Neuron (in vitro differentiated cells): ENCODE data around the gene GRID1.

Experiments used
- H2AFZ ChIP-seq: one replicate; pipeline ENCODE4 v1.6.1; 2013; ENCODE audit warnings: low read depth, mild to moderate bottlenecking, inconsistent platforms, low read length, moderate library complexity
- H3K27me3 ChIP-seq: one replicate; pipeline ENCODE4 v1.6.1; 2013; ENCODE audit warnings: low read length; ENCODE audit not compliant: insufficient read depth
- H3K36me3 ChIP-seq: one replicate; pipeline ENCODE4 v1.6.1; 2013; ENCODE audit warnings: low read length; ENCODE audit not compliant: insufficient read depth
- H3K4me1 ChIP-seq: one replicate; pipeline ENCODE4 v1.6.1; 2013; ENCODE audit warnings: low read length; ENCODE audit not compliant: insufficient read depth
- H3K4me3 ChIP-seq: 2 replicates; pipeline ENCODE4 v1.5.1; 2013; ENCODE audit warnings: mild to moderate bottlenecking, low read length, moderate library complexity
- H3K9me3 ChIP-seq: one replicate; pipeline ENCODE4 v1.6.1; 2013; ENCODE audit warnings: low read length

Gene GRID1

DNA sequence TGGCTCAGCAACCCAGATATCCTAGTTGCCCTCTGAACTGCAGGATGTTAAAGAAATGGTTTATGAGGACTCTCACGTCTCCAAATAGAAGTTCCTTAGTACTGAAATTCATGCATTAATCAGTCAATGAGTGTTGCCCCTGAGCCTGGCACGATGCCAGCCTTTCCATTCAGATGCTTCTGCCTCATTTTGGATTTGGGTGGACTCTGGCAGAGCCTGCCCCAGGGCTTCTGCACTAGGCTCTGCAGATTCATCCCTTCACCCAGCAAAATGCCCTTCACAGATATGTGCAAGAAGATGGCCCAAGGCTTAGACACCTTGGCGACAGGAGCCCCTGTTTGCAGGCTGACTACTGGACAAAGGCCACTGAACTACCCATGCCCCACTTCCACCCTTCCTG, 747.8 kb downstream of the GRID1 start:
- H3K4me1 ChIP-seq = no peaks in the 10 kb centered on the region
- no peak overlapping the region for H3K4me3 ChIP-seq
- no peak overlapping the region for H2AFZ ChIP-seq

DNA sequence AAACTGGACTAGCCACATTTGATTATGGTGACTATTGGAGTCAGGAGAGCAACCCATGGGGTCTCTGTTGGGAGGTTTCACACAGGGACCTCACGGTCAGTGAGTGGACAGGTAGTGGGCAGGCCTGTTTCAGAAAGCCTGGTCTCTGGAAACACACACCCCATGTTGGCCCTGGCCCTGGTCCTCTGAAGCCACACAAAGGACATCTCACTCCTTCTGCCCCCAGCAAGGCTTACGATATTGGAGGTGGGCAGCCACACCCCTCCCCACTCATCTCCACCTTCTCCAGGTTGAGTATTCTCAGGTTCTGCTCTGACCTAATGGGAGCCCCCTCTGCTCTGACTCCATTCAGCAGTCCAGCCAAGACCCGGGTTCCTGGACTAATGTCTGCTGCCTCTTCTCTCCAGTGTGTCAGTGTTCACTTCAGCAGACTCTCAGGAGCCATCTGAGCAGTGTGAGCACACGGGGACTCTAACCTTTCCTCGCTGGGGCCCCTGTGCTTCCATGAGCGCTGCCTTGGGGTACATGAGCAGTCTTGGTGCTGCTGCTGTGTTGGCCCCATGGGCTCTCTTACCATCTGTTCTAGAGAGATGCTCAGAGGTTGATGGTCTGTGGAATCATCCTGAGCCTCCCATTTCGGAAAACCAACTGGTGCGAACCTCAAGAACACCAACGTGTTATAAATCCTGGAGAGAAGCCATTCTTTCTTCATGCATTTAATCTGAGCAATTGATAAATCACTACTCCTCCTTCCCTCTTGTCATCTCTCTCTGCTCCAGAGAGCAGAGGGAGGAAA, 748.6 kb downstream of the GRID1 start:
- H3K4me3 ChIP-seq = no peak overlapping the region
- H3K4me1 ChIP-seq = no peaks in the 10 kb centered on the region
- H3K9me3 ChIP-seq = no peaks in the 10 kb centered on the region
- no peaks in the 10 kb centered on the region for H3K27me3 ChIP-seq
- H3K36me3 ChIP-seq = no peaks in the 10 kb centered on the region
- no peak overlapping the region for H2AFZ ChIP-seq

More for the DNA sequence above, 747.8 kb downstream of the GRID1 start:
- H3K9me3 ChIP-seq = no peaks in the 10 kb centered on the region
- H3K36me3 ChIP-seq = no peaks in the 10 kb centered on the region
- no peaks in the 10 kb centered on the region for H3K27me3 ChIP-seq

DNA sequence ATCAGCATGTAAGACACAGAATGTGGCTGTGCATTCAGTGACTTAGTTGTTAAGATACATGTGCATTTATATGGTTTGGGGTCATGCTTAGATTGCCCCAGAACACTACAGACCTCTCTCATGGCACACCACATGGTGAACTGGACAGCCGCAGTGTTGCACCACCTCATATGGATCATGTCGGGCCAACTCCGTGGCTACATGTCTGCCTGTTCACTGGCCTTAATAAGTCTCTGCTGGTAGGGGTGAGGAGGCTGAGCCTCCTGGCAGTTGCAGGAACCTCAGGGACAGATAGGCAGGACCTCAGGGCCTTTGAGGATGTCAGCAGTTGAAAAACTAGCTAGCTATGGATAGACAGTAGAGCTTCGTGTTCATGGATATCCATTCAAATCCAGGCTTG, 751.0 kb downstream of the GRID1 start:
- Histone ChIP-seq H3K36me3 (no peaks in the 10 kb centered on the region), H3K27me3 (no peaks in the 10 kb centered on the region)

DNA sequence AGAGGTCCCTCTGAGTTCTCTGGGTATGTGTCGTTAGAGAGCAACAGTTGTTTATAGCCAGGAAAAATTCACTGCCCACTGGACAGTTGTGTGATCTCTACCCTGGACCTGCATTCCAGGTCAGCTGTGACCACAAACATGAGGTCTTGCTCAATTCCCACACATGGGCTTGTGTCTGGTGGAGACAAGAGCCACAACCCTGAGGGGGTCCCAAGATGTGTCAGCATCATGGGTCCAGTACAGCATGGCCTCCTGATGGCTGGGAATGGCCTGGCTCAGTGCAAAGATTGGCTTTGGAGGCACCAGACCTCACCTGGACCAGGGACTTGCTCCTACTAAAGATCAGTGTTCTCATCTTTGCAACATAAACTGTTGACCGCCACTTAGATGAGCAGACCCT, 751.6 kb downstream of the GRID1 start:
- Histone ChIP-seq H3K4me3 (no peak overlapping the region), H3K4me1 (no peaks in the 10 kb centered on the region), H3K36me3 (no peaks in the 10 kb centered on the region), H3K27me3 (no peaks in the 10 kb centered on the region), H3K9me3 (no peaks in the 10 kb centered on the region), H2AFZ (no peak overlapping the region)

More for the DNA sequence above, 751.0 kb downstream of the GRID1 start:
- H2AFZ ChIP-seq = no peak overlapping the region
- no peaks in the 10 kb centered on the region for H3K9me3 ChIP-seq
- no peaks in the 10 kb centered on the region for H3K4me1 ChIP-seq
- no peak overlapping the region for H3K4me3 ChIP-seq

DNA sequence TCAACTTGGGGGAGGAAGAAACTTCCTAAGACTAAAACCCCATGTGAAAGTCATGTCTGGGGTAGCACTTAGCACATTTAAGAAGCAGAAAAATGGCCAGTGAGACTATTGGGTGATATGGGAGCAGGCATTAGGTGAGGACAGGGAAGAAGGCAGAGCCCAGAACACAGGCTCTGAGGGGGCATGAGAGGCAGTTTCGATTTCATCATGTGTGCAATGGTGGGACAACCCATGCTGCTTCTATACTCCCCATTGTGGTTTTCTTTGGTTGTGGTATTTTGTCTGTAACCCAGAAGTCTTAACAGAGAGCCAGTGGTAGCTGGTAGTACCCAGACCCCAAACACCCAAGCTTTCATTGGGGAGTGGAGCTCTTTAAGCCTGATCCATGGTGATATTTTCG, 752.0 kb downstream of the GRID1 start:
- Histone ChIP-seq H3K4me3 (no peak overlapping the region), H3K36me3 (no peaks in the 10 kb centered on the region), H3K4me1 (no peaks in the 10 kb centered on the region), H3K9me3 (no peaks in the 10 kb centered on the region), H3K27me3 (no peaks in the 10 kb centered on the region), H2AFZ (no peak overlapping the region)

DNA sequence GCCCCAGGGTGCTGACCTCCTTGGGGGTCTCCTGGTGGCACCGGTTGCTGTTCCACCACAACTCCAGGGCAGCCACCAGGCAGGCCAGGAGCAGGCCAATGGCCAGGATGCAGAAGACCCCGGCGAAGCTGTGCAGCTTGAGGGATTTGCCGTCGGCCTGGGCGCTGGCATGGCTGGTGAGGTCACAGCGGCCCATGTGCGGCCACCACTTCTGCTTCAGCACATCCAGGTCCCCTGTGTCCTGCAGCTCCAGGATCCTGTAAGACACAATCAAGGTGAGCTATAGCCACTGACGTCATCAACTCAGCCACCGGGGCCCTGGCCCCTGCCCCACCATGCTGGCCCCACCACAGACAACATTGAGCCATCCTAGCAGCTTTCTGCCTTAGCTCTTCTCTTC, 753.2 kb downstream of the GRID1 start:
- Histone ChIP-seq H3K27me3 (no peaks in the 10 kb centered on the region), H3K4me1 (no peaks in the 10 kb centered on the region), H3K4me3 (no peak overlapping the region)

DNA sequence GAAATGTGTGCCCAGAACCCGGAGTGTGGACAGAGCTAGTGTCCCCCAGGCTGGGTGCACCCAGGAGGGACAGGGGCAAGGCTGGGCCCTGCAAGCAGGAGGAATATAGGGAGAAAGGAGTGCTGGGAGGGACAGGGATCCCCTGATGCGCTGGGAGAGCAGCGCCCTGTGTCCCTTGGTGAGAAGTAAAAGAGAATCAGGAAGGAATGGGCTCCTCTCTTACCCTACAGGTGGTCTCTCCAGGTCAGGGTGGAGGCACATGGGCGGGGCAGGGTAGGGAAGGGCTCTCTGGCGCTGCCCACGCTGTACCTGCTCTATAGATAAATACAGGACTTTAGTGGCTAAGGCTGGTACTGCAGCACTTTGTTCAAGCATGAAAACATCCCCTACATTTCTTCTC, 753.8 kb downstream of the GRID1 start:
- H3K4me3 ChIP-seq = no peak overlapping the region
- H3K27me3 ChIP-seq = no peaks in the 10 kb centered on the region
- H2AFZ ChIP-seq = no peak overlapping the region
- no peaks in the 10 kb centered on the region for H3K4me1 ChIP-seq
- H3K36me3 ChIP-seq = no peaks in the 10 kb centered on the region
- no peaks in the 10 kb centered on the region for H3K9me3 ChIP-seq

More for the DNA sequence above, 753.2 kb downstream of the GRID1 start:
- H3K36me3 ChIP-seq = no peaks in the 10 kb centered on the region
- H2AFZ ChIP-seq = no peak overlapping the region
- no peaks in the 10 kb centered on the region for H3K9me3 ChIP-seq

DNA sequence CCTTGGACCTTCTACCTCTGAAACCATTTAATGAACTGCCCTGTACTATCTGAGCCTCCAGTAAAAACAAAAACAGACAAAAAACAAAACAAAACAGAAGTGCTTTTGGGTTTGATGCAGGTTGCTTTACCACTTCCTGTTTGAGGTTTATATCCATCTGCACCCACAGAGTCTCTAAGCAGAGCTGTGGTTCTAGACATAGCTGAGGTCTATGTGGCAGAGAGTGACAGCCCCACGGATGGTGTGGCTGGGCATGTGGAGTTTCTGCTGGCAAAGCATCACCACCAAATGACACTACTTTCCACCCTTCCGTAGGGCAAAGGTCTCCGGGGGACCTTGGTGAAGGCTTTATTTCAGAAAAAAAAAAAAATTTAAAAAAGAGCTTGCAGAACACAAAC, 754.2 kb downstream of the GRID1 start:
- Histone ChIP-seq H3K4me1 (no peaks in the 10 kb centered on the region), H3K9me3 (no peaks in the 10 kb centered on the region), H3K36me3 (no peaks in the 10 kb centered on the region), H3K4me3 (no peak overlapping the region), H3K27me3 (no peaks in the 10 kb centered on the region), H2AFZ (no peak overlapping the region)

DNA sequence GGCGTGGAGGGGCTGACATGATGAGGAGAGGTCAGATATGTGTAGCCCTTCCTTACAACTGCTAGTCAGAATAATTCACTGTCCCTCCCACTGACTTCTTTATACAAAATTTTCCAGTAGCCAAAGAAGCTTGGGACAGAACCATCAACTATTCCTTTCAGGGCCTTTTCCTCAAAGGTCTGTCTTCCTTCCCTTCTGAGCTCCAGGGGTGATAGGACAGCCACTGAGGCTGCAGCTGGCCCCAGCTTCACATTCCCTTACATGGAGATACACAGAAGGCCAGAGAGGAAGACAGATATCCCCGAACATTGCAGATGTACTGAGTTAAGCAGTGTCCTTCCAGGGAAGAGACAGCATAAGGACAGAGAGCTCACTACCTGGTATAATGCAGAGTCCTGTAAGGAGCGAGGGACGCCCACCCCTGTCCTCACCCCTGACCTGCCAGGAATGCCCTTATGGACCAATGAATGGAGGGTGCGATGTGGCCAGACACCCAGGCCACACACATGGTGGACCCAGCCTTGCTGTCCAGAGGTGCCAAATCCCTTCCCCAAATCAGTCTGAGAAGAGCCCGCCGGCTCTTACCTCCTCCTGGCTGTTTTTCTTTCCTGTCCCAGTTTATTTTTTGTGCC, 754.7 kb downstream of the GRID1 start:
- Histone ChIP-seq H3K27me3 (no peaks in the 10 kb centered on the region), H3K36me3 (no peaks in the 10 kb centered on the region), H2AFZ (no peak overlapping the region), H3K4me3 (no peak overlapping the region), H3K9me3 (no peaks in the 10 kb centered on the region), H3K4me1 (no peaks in the 10 kb centered on the region)

DNA sequence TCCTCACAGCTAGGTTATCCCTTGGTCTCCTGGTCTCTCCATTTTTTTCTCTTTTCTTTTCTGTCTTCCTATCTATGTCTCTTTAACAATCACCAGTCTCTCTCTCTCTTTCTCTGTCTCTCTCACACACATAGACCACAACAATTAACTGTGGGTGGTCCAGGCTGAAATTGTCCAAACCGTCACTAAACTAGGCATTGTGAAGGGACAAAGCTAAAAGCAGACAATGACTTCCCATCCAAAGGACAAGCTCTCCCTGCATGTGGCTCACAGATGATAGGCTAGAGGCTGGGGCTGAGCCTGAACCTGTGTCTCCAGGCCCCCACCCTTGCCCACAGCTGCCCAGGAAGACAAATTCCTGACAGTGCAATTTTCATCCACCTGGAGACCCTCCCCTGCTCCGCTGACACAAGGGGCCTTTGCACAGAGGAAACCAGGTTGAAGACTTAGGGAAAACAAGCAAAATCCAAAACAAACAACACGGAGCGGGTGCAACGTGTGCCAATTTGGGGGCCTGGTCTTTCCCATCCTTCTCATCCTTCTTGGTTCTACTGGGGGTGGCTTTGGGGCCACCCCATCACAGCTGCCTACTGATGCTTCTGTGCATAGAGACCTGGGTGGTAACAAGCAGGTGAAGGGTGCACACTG, 755.4 kb downstream of the GRID1 start:
- Histone ChIP-seq H3K27me3 (no peaks in the 10 kb centered on the region), H3K4me1 (no peaks in the 10 kb centered on the region), H3K9me3 (no peaks in the 10 kb centered on the region), H2AFZ (no peak overlapping the region), H3K4me3 (no peak overlapping the region), H3K36me3 (no peaks in the 10 kb centered on the region)

DNA sequence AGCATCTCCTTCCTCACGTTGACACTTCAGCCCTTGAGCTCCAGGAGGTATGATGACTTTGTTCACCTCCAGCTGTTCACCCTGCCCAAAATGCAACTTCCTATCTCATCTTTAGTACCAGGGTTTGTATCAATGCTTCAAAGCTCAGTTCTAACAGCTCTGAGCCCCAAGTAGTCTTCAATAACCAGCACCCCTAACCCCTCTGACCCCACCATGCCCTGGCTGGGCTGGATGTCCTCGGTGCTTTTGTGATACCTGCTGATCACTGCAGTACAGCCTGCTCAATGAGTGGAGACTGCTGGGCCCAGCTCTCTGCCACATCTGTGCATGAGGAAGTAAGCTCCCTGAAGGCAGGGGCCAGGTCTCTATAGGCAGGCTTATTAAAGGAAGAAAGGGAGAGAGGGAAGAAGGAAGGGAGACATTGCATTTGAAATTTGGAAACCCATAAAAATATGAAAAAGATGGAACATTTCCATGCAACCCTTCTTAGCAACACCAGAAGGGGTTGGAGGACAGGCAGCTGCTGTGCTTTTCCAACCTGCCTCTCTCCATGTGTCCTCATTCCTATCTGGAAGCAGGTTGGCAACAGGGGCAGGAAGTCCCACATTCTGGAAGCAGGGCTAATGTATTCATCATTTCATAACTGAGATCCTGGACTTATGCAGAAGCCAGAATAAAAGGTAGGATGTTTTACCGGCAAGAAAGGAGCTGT, 756.1 kb downstream of the GRID1 start:
- H3K36me3 ChIP-seq = no peaks in the 10 kb centered on the region
- H3K4me3 ChIP-seq = no peak overlapping the region
- no peak overlapping the region for H2AFZ ChIP-seq
- H3K4me1 ChIP-seq = no peaks in the 10 kb centered on the region
- no peaks in the 10 kb centered on the region for H3K9me3 ChIP-seq
- H3K27me3 ChIP-seq = no peaks in the 10 kb centered on the region

DNA sequence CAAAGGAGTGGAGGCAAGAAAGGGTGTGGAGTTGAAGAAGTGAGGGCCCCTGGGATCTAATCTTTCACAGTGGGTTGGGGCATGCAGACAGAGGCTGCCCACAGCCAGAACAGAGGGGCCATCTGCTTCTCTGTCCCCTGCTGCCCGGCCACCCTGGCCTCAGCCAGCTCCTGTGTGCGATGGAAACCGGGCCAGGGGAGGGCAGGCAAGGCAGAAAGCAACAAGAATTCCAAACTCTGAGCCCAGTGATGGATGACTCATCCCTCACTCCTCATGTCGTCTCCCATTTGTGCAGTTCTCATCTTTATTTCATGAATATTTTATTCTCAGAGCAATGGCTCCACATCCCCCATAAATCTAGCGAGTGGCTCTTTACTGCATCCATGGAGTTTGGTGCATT, 757.1 kb downstream of the GRID1 start:
- Histone ChIP-seq H3K27me3 (no peaks in the 10 kb centered on the region), H3K4me1 (no peaks in the 10 kb centered on the region), H3K36me3 (no peaks in the 10 kb centered on the region), H3K9me3 (no peaks in the 10 kb centered on the region), H3K4me3 (no peak overlapping the region), H2AFZ (no peak overlapping the region)

DNA sequence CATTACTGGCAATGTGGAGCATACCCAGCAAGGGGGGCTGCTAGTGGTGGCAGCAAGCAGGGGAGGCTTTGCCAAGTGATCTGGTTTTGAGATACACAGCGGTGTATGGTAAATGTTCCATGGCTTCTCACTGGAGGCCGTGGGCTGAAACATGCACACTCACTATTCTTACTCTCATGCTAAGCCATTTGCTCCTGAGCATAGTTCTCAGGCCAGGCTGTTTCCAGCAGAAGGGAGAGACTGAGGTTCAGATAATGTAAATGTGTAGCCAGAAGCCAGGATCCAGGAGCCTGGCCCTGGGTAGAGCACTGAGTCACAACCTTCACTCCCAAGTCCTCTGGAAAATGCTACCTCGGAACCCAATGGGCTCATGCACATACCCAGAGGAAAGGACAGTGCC, 757.9 kb downstream of the GRID1 start:
- H3K4me3 ChIP-seq = no peak overlapping the region

More for the DNA sequence above, 757.9 kb downstream of the GRID1 start:
- Histone ChIP-seq H3K4me1 (no peaks in the 10 kb centered on the region), H3K9me3 (no peaks in the 10 kb centered on the region), H3K27me3 (no peaks in the 10 kb centered on the region), H2AFZ (no peak overlapping the region), H3K36me3 (no peaks in the 10 kb centered on the region)
